Activated B cell treated with CpG ODN at 0.5 μM for 24 hours (primary cell): Measurements from ENCODE around the gene VPS26C. TPM values are rescaled to one million over a fixed set of nuclear protein-coding genes. Genes with fewer than 3 reads are reported as not detected.

Experiments
- ATAC-seq: fragments of 200-7000 bp; cut with Tn5 transposase; one replicate; pipeline ENCODE4 v1.10.0; 2021; ENCODE audit warnings: low read depth, mild to moderate bottlenecking, moderate library complexity
- CTCF ChIA-PET: fragments of 350-600 bp; sonication (Branson Sonifier 250); formaldehyde crosslinking; loops from one replicate; lab custom pipeline; 2021; ENCODE audit warnings: antibody characterized with exemption; lab: Charles Lee
- POLR2A ChIA-PET: fragments of 350-600 bp; sonication (Branson Sonifier 250); formaldehyde crosslinking; loops from one replicate; lab custom pipeline; 2021; ENCODE audit warnings: antibody characterized with exemption; lab: Charles Lee
- DNase-seq: peaks from one replicate; pipeline ENCODE4 v3.0.0; 2022
- H3K27ac Mint-ChIP-seq: one replicate; pipeline ENCODE4 v1.8.0; 2020; ENCODE audit warnings: mixed read lengths
- H3K27me3 Mint-ChIP-seq: one replicate; pipeline ENCODE4 v1.8.0; 2021; ENCODE audit warnings: mixed read lengths
- H3K36me3 Mint-ChIP-seq: one replicate; pipeline ENCODE4 v1.8.0; 2021; ENCODE audit warnings: low read depth, mixed read lengths
- H3K4me1 Mint-ChIP-seq: one replicate; pipeline ENCODE4 v1.8.0; 2021; ENCODE audit warnings: mixed read lengths
- H3K4me3 Mint-ChIP-seq: one replicate; pipeline ENCODE4 v1.8.0; 2020; ENCODE audit warnings: mild to moderate bottlenecking, mixed read lengths
- H3K9me3 Mint-ChIP-seq: one replicate; pipeline ENCODE4 v1.8.0; 2020; ENCODE audit warnings: mixed read lengths
- CTCF ChIP-seq: fragments of 200-600 bp; IDR thresholded peaks from one replicate; pipeline ENCODE4 v1.8.0; 2022; ENCODE audit warnings: antibody characterized with exemption, mild to moderate bottlenecking
- intact Hi-C: fragments of 100-400 bp; cut with micrococcal nuclease; formaldehyde crosslinking; loops from one replicate; pipeline ENCODE4 v1.15.1; 2024
- total RNA-seq: library from RNA; stranded (reverse); gene quantifications from 2 replicates; pipeline ENCODE4 v1.2.3, GENCODE V29; 2022

The VPS26C gene
- total RNA-seq, 1 donor from 2014 or later, result 45.2 TPM

DNA sequence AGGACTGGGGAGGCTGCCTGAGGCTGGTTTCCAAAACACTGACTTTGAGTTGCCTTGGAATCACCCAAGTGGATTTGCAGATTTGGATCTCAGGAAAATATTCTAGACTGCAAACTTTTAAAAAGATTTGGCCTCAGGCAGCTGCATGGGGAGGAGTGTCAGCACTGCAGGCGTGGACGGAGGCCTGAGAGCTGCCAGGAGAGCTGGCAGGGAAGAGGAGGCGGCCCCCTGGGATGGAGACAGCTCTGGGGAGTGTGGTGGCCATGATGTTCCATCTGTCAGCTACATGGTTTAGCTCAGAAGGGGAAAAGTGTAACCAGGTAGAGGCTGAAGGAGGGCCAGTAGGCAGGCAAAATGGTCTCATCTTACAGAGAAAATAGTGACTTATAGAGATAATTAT lies 72.1 kb downstream of the VPS26C start:
- CTCF ChIA-PET, result no interaction called here
- no peak overlapping the region for H3K4me3 Mint-ChIP-seq
- DNase-seq (no peak), ATAC-seq (no peak)
- intact Hi-C loops, result no loop called here
- H3K27me3 Mint-ChIP-seq, result no peaks in the 10 kb centered on the region
- POLR2A ChIA-PET, result no interaction called here
- no peaks in the 10 kb centered on the region for H3K4me1 Mint-ChIP-seq
- H3K9me3 Mint-ChIP-seq, result no peaks in the 10 kb centered on the region
- peaks cover 86% of the 10 kb centered on the region for H3K36me3 Mint-ChIP-seq
- no peak overlapping the region for H3K27ac Mint-ChIP-seq
- no peak for TF ChIP-seq CTCF

GRCh38 chr21:37193676-37194075 lies 73.5 kb downstream of the VPS26C start:
- ChIA-PET POLR2A (no interaction called here), CTCF (no interaction called here)
- H3K27ac Mint-ChIP-seq, result no peak overlapping the region
- H3K4me1 Mint-ChIP-seq, result no peaks in the 10 kb centered on the region
- DNase-seq, result no peak
- no peaks in the 10 kb centered on the region for H3K9me3 Mint-ChIP-seq
- H3K36me3 Mint-ChIP-seq, result peaks cover 85% of the 10 kb centered on the region
- H3K27me3 Mint-ChIP-seq, result no peaks in the 10 kb centered on the region
- no peak overlapping the region for H3K4me3 Mint-ChIP-seq
- TF ChIP-seq CTCF, result no peak
- intact Hi-C loops, result no loop called here
- no peak for ATAC-seq

DNA sequence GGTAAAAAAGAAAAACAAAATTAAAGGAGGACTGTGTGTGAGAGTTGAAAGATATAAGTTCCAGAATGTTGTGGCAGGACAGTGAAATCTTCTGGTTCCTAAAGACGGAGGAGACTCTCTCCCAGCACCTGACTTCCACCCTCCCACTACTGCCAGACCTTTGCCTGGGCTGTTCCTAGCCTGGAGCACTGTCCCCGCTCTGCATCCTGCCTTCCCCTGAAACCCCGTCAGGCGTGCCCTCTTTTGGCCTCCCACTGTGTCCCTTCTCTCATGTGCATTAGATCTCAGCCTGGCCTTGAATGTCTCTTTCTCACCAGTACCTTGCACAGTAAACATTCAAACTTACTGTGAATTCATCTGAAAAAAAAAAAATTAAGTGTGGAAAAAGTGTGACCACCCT lies 74.1 kb downstream of the VPS26C start:
- Mint-ChIP-seq H3K27me3 (no peaks in the 10 kb centered on the region), H3K4me3 (no peak overlapping the region), H3K36me3 (peaks cover 84% of the 10 kb centered on the region), H3K27ac (no peak overlapping the region), H3K4me1 (no peaks in the 10 kb centered on the region), H3K9me3 (no peaks in the 10 kb centered on the region)
- ChIA-PET CTCF (no interaction called here), POLR2A (no interaction called here)
- intact Hi-C loops, result no loop called here
- ATAC-seq (no peak), DNase-seq (no peak)
- TF ChIP-seq CTCF, result no peak

- Mint-ChIP-seq H3K4me1 (no peaks in the 10 kb centered on the region), H3K4me3 (no peak overlapping the region), H3K27me3 (no peaks in the 10 kb centered on the region), H3K9me3 (no peaks in the 10 kb centered on the region), H3K36me3 (peaks cover 86% of the 10 kb centered on the region), H3K27ac (no peak overlapping the region)
- POLR2A ChIA-PET, result no interaction called here
- no peak for TF ChIP-seq CTCF
- DNase-seq (no peak), ATAC-seq (no peak)
- CTCF ChIA-PET, result no interaction called here
- intact Hi-C loops, result no loop called here
Measured at GRCh38 chr21:37192019-37192418, 75.1 kb downstream of the VPS26C start.

DNA sequence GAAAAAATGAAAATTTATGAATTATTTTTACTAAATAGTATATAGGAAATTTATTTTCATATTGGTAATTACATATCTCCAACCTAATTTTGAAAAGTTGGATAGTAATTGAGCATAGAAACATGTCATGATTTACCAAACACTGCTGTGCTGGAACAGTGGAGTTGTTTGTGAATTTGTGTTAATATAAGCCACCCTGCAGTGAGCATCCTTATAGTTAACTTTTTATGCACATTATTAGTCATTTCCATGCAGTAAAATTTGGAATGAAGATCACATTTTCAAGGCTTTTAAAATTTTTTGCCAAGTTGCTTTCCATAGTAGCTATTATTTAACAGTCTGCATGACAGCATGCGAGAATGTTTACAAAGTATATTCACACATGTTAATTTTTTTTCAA lies 78.3 kb downstream of the VPS26C start:
- Mint-ChIP-seq H3K9me3 (no peaks in the 10 kb centered on the region), H3K27ac (no peak overlapping the region), H3K27me3 (no peaks in the 10 kb centered on the region), H3K36me3 (peaks cover 80% of the 10 kb centered on the region), H3K4me3 (no peak overlapping the region), H3K4me1 (no peaks in the 10 kb centered on the region)
- ATAC-seq (no peak), DNase-seq (no peak)
- TF ChIP-seq CTCF, result no peak
- ChIA-PET POLR2A (no interaction called here), CTCF (no interaction called here)
- intact Hi-C loops, result no loop called here
